HG03060 (cell line): ENCODE measurements around the gene TLR7.

Source experiments
- ATAC-seq: cut with Tn5 transposase; IDR thresholded peaks from one replicate; pipeline ENCODE4 v1.9.1; 2021; ENCODE audit warnings: low read depth, moderate number of reproducible peaks; ENCODE audit not compliant: unreplicated experiment

Gene TLR7

GRCh38 chrX:12921886-12922598 is 55.2 kb downstream of the TLR7 start:
- ATAC-seq: no peak

GRCh38 chrX:12922599-12922919 is 55.7 kb downstream of the TLR7 start:
- no peak for ATAC-seq

- ATAC-seq: no peak
Observed at GRCh38 chrX:12929701-12930100, 62.8 kb downstream of the TLR7 start.

GRCh38 chrX:12930150-12930549 is 63.3 kb downstream of the TLR7 start:
- ATAC-seq: no peak

GRCh38 chrX:12932244-12932643 is 65.4 kb downstream of the TLR7 start:
- ATAC-seq: no peak

- no peak for ATAC-seq
Observed at GRCh38 chrX:12934850-12935249, 68.0 kb downstream of the TLR7 start.

- ATAC-seq: no peak
Observed at GRCh38 chrX:12936947-12937346, 70.1 kb downstream of the TLR7 start.
